Heart left ventricle (tissue), 16 donors: ENCODE data around the gene PFN4. TPM values are rescaled to one million over a fixed set of nuclear protein-coding genes. Genes with fewer than 3 reads are reported as not detected.
A peak's percentile ranks its signal among the peaks of the same experiment; 100 is the strongest.

Source experiments
- ATAC-seq, 4 donors: fragments of 200-7000 bp; cut with Tn5 transposase; one replicate each; pipeline ENCODE4 v1.9.1; 2020 to 2022; ENCODE audit warnings: moderate library complexity in 4 of 4, mild to moderate bottlenecking in 3 of 4, moderate number of reproducible peaks in 1 of 4
- DNase-seq, 5 donors: peaks; one replicate each; pipeline ENCODE4 v3.0.0-alpha.2; 2020
- H3K27ac ChIP-seq, 12 donors: fragments of 200-600 bp; sonication (generic) in 4 of 12; one replicate each; pipeline versions ENCODE4 v1.5.0 to v1.8.0; 2016 to 2022; ENCODE audit warnings: mild to moderate bottlenecking in 2 of 12
- H3K27me3 ChIP-seq, 9 donors: fragments of 200-600 bp; sonication (generic) in 2 of 9; one replicate each; pipeline versions ENCODE4 v1.5.1 to v1.8.0; 2016 to 2022; ENCODE audit warnings: mild to moderate bottlenecking in 3 of 9
- H3K36me3 ChIP-seq, 9 donors: fragments of 200-600 bp; sonication (generic) in 2 of 9; one replicate each; pipeline versions ENCODE4 v1.5.0 to v1.8.0; 2018 to 2022; ENCODE audit warnings: mild to moderate bottlenecking in 2 of 9
- H3K4me1 ChIP-seq, 12 donors: fragments of 200-600 bp; sonication (generic) in 4 of 12; one replicate each; pipeline versions ENCODE4 v1.5.0 to v1.8.0; 2016 to 2022; ENCODE audit warnings: mild to moderate bottlenecking in 3 of 12
- H3K4me3 ChIP-seq, 12 donors: fragments of 200-600 bp; sonication (generic) in 4 of 12; one replicate each; pipeline versions ENCODE4 v1.5.0 to v1.8.0; 2017 to 2022; ENCODE audit warnings: mild to moderate bottlenecking in 9 of 12, moderate library complexity in 4 of 12
- H3K9me3 ChIP-seq, 12 donors: fragments of 200-600 bp; sonication (generic) in 4 of 12; one replicate each; pipeline versions ENCODE4 v1.5.0 to v1.8.0; 2016 to 2022; ENCODE audit warnings: mild to moderate bottlenecking in 1 of 12
- CTCF ChIP-seq, 12 donors: fragments of 200-600 bp; sonication (generic) in 4 of 12; IDR thresholded peaks; one replicate each; pipeline versions ENCODE4 v1.5.0 to v1.8.0; 2018 to 2022; ENCODE audit warnings: antibody characterized with exemption in 12 of 12, mild to moderate bottlenecking in 5 of 12
- POLR2A ChIP-seq, 2 donors: fragments of 450-650 bp; IDR thresholded peaks; one replicate each; pipeline ENCODE4 v1.6.1; 2017; ENCODE audit warnings: antibody characterized with exemption in 2 of 2, mild to moderate bottlenecking in 2 of 2, moderate library complexity in 2 of 2
- WGBS, 4 donors: extraction: QIAGEN DNeasy Blood & Tissue Kit in 2 of 4; methylation state at CpG; one replicate each; pipeline versions ENCODE4 v1.1.5 to v1.1.7; 2013 to 2018; 5-methylcytosine and 5-hydroxymethylcytosine counted together
- intact Hi-C, 10 donors: fragments of 100-400 bp; cut with DNase I; formaldehyde crosslinking; loops; one replicate each; pipeline versions ENCODE4 v1.11.1 to v1.14.2; 2022
- polyA plus RNA-seq, 2 donors: library from polyadenylated mRNA; stranded (reverse); fragments of 200-250 nt; gene quantifications; one replicate each; pipeline ENCODE4 v1.2.3, GENCODE V29; 2013
- total RNA-seq, 9 donors: library from RNA; depleted of rRNA in 2 of 9; stranded (reverse); fragments of >200 nt in 2 of 9; fragmentation: NEBNext Ultra II Directional in 3 of 9; extraction: Animal tissue kit (Norgen Biotek cat#: 25700) in 3 of 9; gene quantifications; one replicate each; pipeline versions ENCODE4 v1.1.0 to v1.2.4, GENCODE V29; 2016 to 2023
- donor health status: ischemic (EF 13 %, LVEDD 7.1; RV severe dilation, severe dysfunction).
- donor health status: healthy with polysubstance abuse.
- donor health status: DM: no; HTN: yes; CAD: no.
- donor health status: DM: no; HTN: no; CAD: no.
- donor health status: ischemic (EF 25% LVEDD 6.9; RV normal size, moderate dysfunction).
- donor health status: ischemic (EF 25% LVEDD 5.7; RV mildly dilated, moderate dysfunction).
- donor health status: healthy.
- donor health status: DM: yes; HTN: yes; CAD: no.
- donor health status: ischemic (EF 35%, LVEDD 5.7; RV mildly dilated, moderate dysfunction).
- donor health status: nonischemic (EF 11% LVEDD 7.7; RV severe dilation, severe dysfunction).
- donor health status: DM: yes; HTN: yes; CAD: no.
- donor health status: PGD.
- donor health status: ischemic (EF 29% LVEDD 5.4; RV normal size, mild dysfunction).
- donor health status: nonischemic (EF 23%, LVEDD 6.1; RV moderate dilation, normal function).

PFN4 gene
- total and polyA plus RNA-seq, 11 donors = 0.14 to 2.1 (median 0.59) TPM; not detected in 4

GRCh38 chr2:24107336-24107735 is 15.8 kb downstream of the PFN4 start:
- intact Hi-C loops = no loop called here
- Histone ChIP-seq H3K4me3 (no peak overlapping the region), H3K27ac (no peak overlapping the region), H3K36me3 (peaks cover 0 to 7% (median 0%) of the 10 kb centered on the region in 9 donors), H3K27me3 (no peaks in the 10 kb centered on the region), H3K9me3 (peaks cover 0 to 15% (median 0%) of the 10 kb centered on the region in 12 donors), H3K4me1 (peaks cover 0 to 8% (median 0%) of the 10 kb centered on the region in 12 donors)
- ATAC-seq (no peak), DNase-seq (no peak)
- no peak for TF ChIP-seq POLR2A (IDR thresholded peaks at IDR 0.05)
- TF ChIP-seq CTCF (IDR thresholded peaks at IDR 0.05) = no peak
- WGBS, 4 donors = 44 to 100% (median 75%) methylated on average over 1 of the region's 1 CpG

GRCh38 chr2:24106786-24107185 is 16.3 kb downstream of the PFN4 start:
- H3K36me3 ChIP-seq = peaks cover 0 to 7% (median 0%) of the 10 kb centered on the region in 9 donors
- H3K9me3 ChIP-seq = peaks cover 0 to 15% (median 0%) of the 10 kb centered on the region in 12 donors
- ATAC-seq (no peak), DNase-seq (no peak)
- TF ChIP-seq CTCF (IDR thresholded peaks at IDR 0.05) (no peak), POLR2A (IDR thresholded peaks at IDR 0.05) (no peak)
- H3K4me1 ChIP-seq = peaks cover 0 to 8% (median 0%) of the 10 kb centered on the region in 12 donors
- H3K27ac ChIP-seq = no peak overlapping the region
- no peak overlapping the region for H3K4me3 ChIP-seq
- no peaks in the 10 kb centered on the region for H3K27me3 ChIP-seq
- intact Hi-C loops = no loop called here

- TF ChIP-seq CTCF (IDR thresholded peaks at IDR 0.05) (no peak), POLR2A (IDR thresholded peaks at IDR 0.05) (no peak)
Observed at GRCh38 chr2:24105816-24106215, 17.3 kb downstream of the PFN4 start.

GRCh38 chr2:24104906-24105305 is 18.2 kb downstream of the PFN4 start:
- H3K36me3 ChIP-seq = peaks cover 0 to 7% (median 0%) of the 10 kb centered on the region in 9 donors
- DNase-seq (no peak), ATAC-seq (peak in 1 of 4 donors; percentile 55)
- H3K9me3 ChIP-seq = peaks cover 0 to 19% (median 0%) of the 10 kb centered on the region in 12 donors
- TF ChIP-seq POLR2A (IDR thresholded peaks at IDR 0.05) (no peak), CTCF (IDR thresholded peaks at IDR 0.05) (no peak)
- H3K27me3 ChIP-seq = no peaks in the 10 kb centered on the region
- peaks cover 0 to 3% (median 0%) of the 10 kb centered on the region in 12 donors for H3K4me1 ChIP-seq
- no peak overlapping the region for H3K27ac ChIP-seq
- no peak overlapping the region for H3K4me3 ChIP-seq
- 50 to 61% (median 61%) methylated on average over 4 of the region's 4 CpGs for WGBS, 4 donors
- intact Hi-C loops = no loop called here

More at GRCh38 chr2:24105816-24106215, 17.3 kb downstream of the PFN4 start:
- no peaks in the 10 kb centered on the region for H3K27me3 ChIP-seq
- ATAC-seq (no peak), DNase-seq (no peak)
- 22 to 48% (median 47%) methylated on average over 2 of the region's 2 CpGs for WGBS, 4 donors
- intact Hi-C loops = no loop called here
- peaks cover 0 to 15% (median 0%) of the 10 kb centered on the region in 12 donors for H3K9me3 ChIP-seq
- H3K4me3 ChIP-seq = no peak overlapping the region
- H3K4me1 ChIP-seq = peaks cover 0 to 4% (median 0%) of the 10 kb centered on the region in 12 donors
- no peak overlapping the region for H3K27ac ChIP-seq
- H3K36me3 ChIP-seq = peaks cover 0 to 7% (median 0%) of the 10 kb centered on the region in 9 donors
